ENCODE data around the gene SPHK2.

DNA sequence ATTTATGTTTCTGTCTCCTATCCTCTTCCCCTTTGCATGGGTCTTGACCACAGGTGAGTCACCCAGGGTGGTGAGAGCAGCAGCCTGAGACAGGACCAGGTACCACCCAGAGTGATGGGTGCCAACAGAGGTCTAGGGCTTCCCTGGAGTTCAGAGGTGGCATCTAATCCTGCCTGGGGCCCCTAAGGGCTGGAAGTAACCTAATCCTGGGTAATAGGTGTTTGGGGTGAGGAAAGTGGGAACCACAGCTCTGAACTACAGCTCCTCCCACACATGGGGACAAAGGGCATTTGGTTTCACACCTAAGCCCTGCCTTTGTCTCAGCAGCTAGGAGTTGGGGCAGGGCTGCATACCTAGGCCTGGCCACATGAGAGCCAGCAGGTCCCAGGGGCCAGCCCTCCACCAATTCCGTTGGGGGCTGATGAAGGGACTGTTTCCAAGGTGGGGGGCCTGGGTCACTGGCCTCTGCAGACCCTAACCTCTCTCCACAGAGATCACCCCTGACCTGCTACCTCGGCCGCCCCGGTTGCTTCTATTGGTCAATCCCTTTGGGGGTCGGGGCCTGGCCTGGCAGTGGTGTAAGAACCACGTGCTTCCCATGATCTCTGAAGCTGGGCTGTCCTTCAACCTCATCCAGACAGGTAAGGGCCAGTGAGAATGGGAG, 8.0 kb downstream of the SPHK2 start:
- TF ChIP-seq POLR2AphosphoS5 (IDR thresholded peaks at IDR 0.05) (no peak), POLR2A (IDR thresholded peaks at IDR 0.05) (no peak)
- TF ChIP-seq, protein P1, sequence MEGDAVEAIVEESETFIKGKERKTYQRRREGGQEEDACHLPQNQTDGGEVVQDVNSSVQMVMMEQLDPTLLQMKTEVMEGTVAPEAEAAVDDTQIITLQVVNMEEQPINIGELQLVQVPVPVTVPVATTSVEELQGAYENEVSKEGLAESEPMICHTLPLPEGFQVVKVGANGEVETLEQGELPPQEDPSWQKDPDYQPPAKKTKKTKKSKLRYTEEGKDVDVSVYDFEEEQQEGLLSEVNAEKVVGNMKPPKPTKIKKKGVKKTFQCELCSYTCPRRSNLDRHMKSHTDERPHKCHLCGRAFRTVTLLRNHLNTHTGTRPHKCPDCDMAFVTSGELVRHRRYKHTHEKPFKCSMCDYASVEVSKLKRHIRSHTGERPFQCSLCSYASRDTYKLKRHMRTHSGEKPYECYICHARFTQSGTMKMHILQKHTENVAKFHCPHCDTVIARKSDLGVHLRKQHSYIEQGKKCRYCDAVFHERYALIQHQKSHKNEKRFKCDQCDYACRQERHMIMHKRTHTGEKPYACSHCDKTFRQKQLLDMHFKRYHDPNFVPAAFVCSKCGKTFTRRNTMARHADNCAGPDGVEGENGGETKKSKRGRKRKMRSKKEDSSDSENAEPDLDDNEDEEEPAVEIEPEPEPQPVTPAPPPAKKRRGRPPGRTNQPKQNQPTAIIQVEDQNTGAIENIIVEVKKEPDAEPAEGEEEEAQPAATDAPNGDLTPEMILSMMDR (IDR thresholded peaks at IDR 0.05): no peak

Data from suprapubic skin (tissue), 4 donors.